PC-3 (cell line): ENCODE data around the gene BLNK. TPM values are rescaled to one million over a fixed set of nuclear protein-coding genes. Genes with fewer than 3 reads are reported as not detected.

Experiments used
- ATAC-seq: fragments of 200-7000 bp; cut with Tn5 transposase; 2 replicates; pipeline ENCODE4 v1.9.1; 2020; ENCODE audit warnings: mild to moderate bottlenecking, moderate library complexity
- BruUV-seq: library from RNA; stranded (reverse); fragments of 400-500 nt; replicated peaks from 2 replicates; lab custom pipeline; 2021; lab: Mats Ljungman, UMichigan
- CTCF ChIA-PET: fragments of 300-600 bp; sonication (Branson Sonifier 250); formaldehyde crosslinking; loops from one replicate; lab custom pipeline; 2022; ENCODE audit warnings: antibody characterized with exemption; lab: Charles Lee
- POLR2A ChIA-PET: fragments of 300-600 bp; sonication (Branson Sonifier 250); formaldehyde crosslinking; loops from one replicate; lab custom pipeline; 2022; ENCODE audit warnings: antibody characterized with exemption; ENCODE audit not compliant: unreplicated experiment; lab: Charles Lee
- DNase-seq: peaks from one replicate; pipeline ENCODE4 v3.0.0-alpha.2; 2015
- H2AFZ ChIP-seq: fragments of 300-600 bp; sonication (generic); 2 replicates; pipeline ENCODE4 v1.6.0; 2016; ENCODE audit warnings: antibody characterized with exemption, low read length
- H3F3A ChIP-seq: fragments of 300-600 bp; sonication (generic); one replicate; pipeline ENCODE4 v1.6.0; 2017; ENCODE audit warnings: antibody characterized with exemption, low read length, control low read depth, mild to moderate bottlenecking; ENCODE audit not compliant: unreplicated experiment
- H3K27ac ChIP-seq: fragments of 300-600 bp; sonication (generic); 2 replicates; pipeline ENCODE4 v1.5.1; 2016; ENCODE audit warnings: mild to moderate bottlenecking, low read length
- H3K27me3 ChIP-seq: fragments of 300-600 bp; sonication (generic); 2 replicates; pipeline ENCODE4 v1.6.1; 2016; ENCODE audit warnings: low read length, mixed read lengths
- H3K36me3 ChIP-seq: fragments of 300-600 bp; sonication (generic); 2 replicates; pipeline ENCODE4 v1.6.1; 2016; ENCODE audit warnings: low read depth, mixed run types, low read length, mixed read lengths
- H3K4me1 ChIP-seq: fragments of 300-600 bp; sonication (generic); 2 replicates; pipeline ENCODE4 v1.5.1; 2016; ENCODE audit warnings: low read length; ENCODE audit not compliant: insufficient read depth
- H3K4me2 ChIP-seq: fragments of 300-600 bp; sonication (generic); 2 replicates; pipeline ENCODE4 v1.6.0; 2016; ENCODE audit warnings: low read length
- H3K4me3 ChIP-seq: fragments of 300-600 bp; sonication (generic); 2 replicates; pipeline ENCODE4 v1.5.1; 2016; ENCODE audit warnings: mild to moderate bottlenecking, low read length, mixed read lengths
- H3K79me2 ChIP-seq: fragments of 300-600 bp; sonication (generic); 2 replicates; pipeline ENCODE4 v1.6.1; 2017; ENCODE audit warnings: low read length, mixed read lengths
- H3K9ac ChIP-seq: fragments of 300-600 bp; sonication (generic); 2 replicates; pipeline ENCODE4 v1.6.0; 2016; ENCODE audit warnings: mild to moderate bottlenecking, low read length
- H3K9me2 ChIP-seq: fragments of 300-600 bp; sonication (generic); replicated peaks from 2 replicates; pipeline ENCODE4 v1.6.1; 2016; ENCODE audit warnings: mixed run types, low read length, mixed read lengths
- H3K9me3 ChIP-seq: fragments of 300-600 bp; sonication (generic); 2 replicates; pipeline ENCODE4 v1.6.1; 2016; ENCODE audit warnings: low read length, mixed read lengths
- H4K20me1 ChIP-seq: fragments of 300-600 bp; sonication (generic); 2 replicates; pipeline ENCODE4 v1.6.1; 2016; ENCODE audit warnings: low read length, mixed read lengths
- CTCF ChIP-seq: fragments of 300-600 bp; sonication (generic); conservative IDR thresholded peaks from 2 replicates; pipeline ENCODE4 v1.5.1; 2017; ENCODE audit warnings: antibody characterized with exemption, low read depth, mild to moderate bottlenecking, low read length
- EZH2 ChIP-seq: fragments of 300-600 bp; sonication (generic); IDR thresholded peaks from one replicate; pipeline ENCODE4 v1.6.1; 2017; ENCODE audit warnings: antibody characterized with exemption, mild to moderate bottlenecking, low read length; ENCODE audit not compliant: unreplicated experiment
- EZH2phosphoT487 ChIP-seq: fragments of 300-600 bp; sonication (generic); IDR thresholded peaks from 2 replicates; pipeline ENCODE4 v1.6.1; 2018; ENCODE audit warnings: mild to moderate bottlenecking, antibody characterized with exemption, low read length, borderline replicate concordance
- intact Hi-C: fragments of 100-400 bp; cut with micrococcal nuclease; formaldehyde crosslinking; loops from 2 replicates; pipeline ENCODE4 v1.9.0; 2023
- total RNA-seq: library from RNA; depleted of rRNA; stranded (reverse); fragments of >200 nt; gene quantifications from 2 replicates; pipeline ENCODE4 v1.2.3, GENCODE V29; 2014

The BLNK gene
- total RNA-seq, 1 experiment from 2014 or later, result not detected

- ChIA-PET CTCF (no interaction called here), POLR2A (interaction anchor here (0.5 kb wide), 2 partner anchors 42 to 185 kb away, joined by 5 read pairs; no protein-coding TSS in a partner anchor)
- Histone ChIP-seq H4K20me1 (no peaks in the 10 kb centered on the region), H3F3A (no peaks in the 10 kb centered on the region), H3K9me3 (no peaks in the 10 kb centered on the region), H3K36me3 (no peaks in the 10 kb centered on the region), H3K9ac (no peak overlapping the region), H3K4me3 (no peak overlapping the region), H3K27me3 (peaks cover 49% of the 10 kb centered on the region), H3K79me2 (no peaks in the 10 kb centered on the region), H3K4me1 (no peaks in the 10 kb centered on the region), H3K9me2 (no peaks in the 10 kb centered on the region), H2AFZ (no peak overlapping the region), H3K4me2 (no peak overlapping the region), H3K27ac (no peak overlapping the region)
- no TSS peak for BruUV-seq
- DNase-seq (peak; percentile 54), ATAC-seq (peak; percentile 82)
- intact Hi-C loops, result loop anchor here (1.0 to 10.0 kb wide), 3 partner anchors 68 to 448 kb away; no protein-coding TSS in a partner anchor
- TF ChIP-seq EZH2 (no peak), EZH2phosphoT487 (no peak), CTCF (peak; percentile 63)
Observed at GRCh38 chr10:96292971-96293920, 21.9 kb upstream of the BLNK start.

DNA sequence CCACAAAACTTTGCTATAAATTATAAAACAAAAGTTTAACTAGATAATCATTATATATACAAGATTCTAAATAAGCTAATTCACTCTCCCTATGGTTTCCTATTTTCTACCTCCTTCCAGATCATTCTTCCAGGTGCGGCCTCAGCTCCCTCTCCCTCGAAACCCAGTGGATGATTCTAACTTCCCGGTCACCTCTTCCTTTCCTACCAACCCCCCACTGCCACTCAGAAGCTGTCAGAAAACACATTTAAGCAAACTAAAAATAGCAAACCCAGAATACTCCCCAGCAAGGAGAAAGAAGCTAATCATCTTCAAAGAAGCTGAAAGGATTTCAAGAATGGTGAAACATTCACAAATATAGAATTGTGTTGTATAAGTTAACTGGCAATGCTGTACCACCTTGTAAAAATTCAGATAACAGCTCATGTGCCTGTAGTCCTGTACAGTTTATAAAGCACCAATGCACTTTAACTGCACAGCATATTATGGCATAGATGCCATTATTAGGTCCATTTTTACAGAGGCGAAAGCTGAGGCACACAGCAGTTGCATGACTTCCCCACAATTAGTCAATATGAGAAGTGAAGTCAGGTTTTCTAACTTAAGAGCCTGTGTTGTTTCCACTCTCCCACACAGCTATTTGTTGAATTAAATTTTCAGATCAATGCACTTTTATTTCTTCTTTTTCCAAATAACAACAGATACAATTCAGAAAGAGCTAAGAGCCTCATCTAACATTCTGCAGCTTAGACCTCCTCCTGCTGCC is 19.2 kb upstream of the BLNK start:
- no peak for ATAC-seq
- peaks cover 40% of the 10 kb centered on the region for H3K27me3 ChIP-seq
- no TSS peak for BruUV-seq
- H3K79me2 ChIP-seq, result no peaks in the 10 kb centered on the region
- H3K4me3 ChIP-seq, result no peak overlapping the region
- H3K27ac ChIP-seq, result no peak overlapping the region
- no peak for DNase-seq
- no peaks in the 10 kb centered on the region for H4K20me1 ChIP-seq
- H3K9me2 ChIP-seq, result no peaks in the 10 kb centered on the region
- no peaks in the 10 kb centered on the region for H3F3A ChIP-seq
- ChIA-PET CTCF (no interaction called here), POLR2A (no interaction called here)
- TF ChIP-seq EZH2phosphoT487, result no peak
- no peak for TF ChIP-seq CTCF
- no peak for TF ChIP-seq EZH2
- intact Hi-C loops, result loop anchor here (10.0 kb wide), 2 partner anchors 66 to 446 kb away; no protein-coding TSS in a partner anchor
- no peaks in the 10 kb centered on the region for H3K9me3 ChIP-seq
- H3K36me3 ChIP-seq, result no peaks in the 10 kb centered on the region
- no peak overlapping the region for H3K9ac ChIP-seq
- H2AFZ ChIP-seq, result no peak overlapping the region
- H3K4me1 ChIP-seq, result no peaks in the 10 kb centered on the region
- no peak overlapping the region for H3K4me2 ChIP-seq
